OCI-LY7 (cell line): ENCODE results near the gene HMG20B. TPM values are rescaled to one million over a fixed set of nuclear protein-coding genes. Genes with fewer than 3 reads are reported as not detected.

Source experiments
- BruUV-seq: library from RNA; stranded (reverse); fragments of 400-500 nt; replicated peaks from 2 replicates; lab custom pipeline; 2021; lab: Mats Ljungman, UMichigan
- CTCF ChIA-PET: fragments of 300-600 bp; sonication (Branson Sonifier 250); formaldehyde crosslinking; loops from one replicate; lab custom pipeline; 2022; ENCODE audit warnings: antibody characterized with exemption; ENCODE audit not compliant: unreplicated experiment; lab: Charles Lee
- POLR2A ChIA-PET: fragments of 300-600 bp; sonication (Branson Sonifier 250); formaldehyde crosslinking; loops from one replicate; lab custom pipeline; 2022; ENCODE audit warnings: antibody characterized with exemption; lab: Charles Lee
- DNase-seq: peaks from one replicate; pipeline ENCODE4 v3.0.0-alpha.2; 2015; ENCODE audit warnings: low spot score
- H2AFZ ChIP-seq: fragments of 200-600 bp; sonication (generic), shearing (Covaris generic); 2 replicates; pipeline ENCODE4 v1.6.1; 2014; ENCODE audit warnings: mild to moderate bottlenecking, antibody characterized with exemption, low read length, moderate library complexity
- H3K27ac ChIP-seq: fragments of 200-600 bp; sonication (generic); 2 replicates; pipeline ENCODE4 v1.5.1; 2014; ENCODE audit warnings: mixed run types, low read depth, mild to moderate bottlenecking, moderate library complexity, low read length, inconsistent platforms; ENCODE audit not compliant: poor library complexity, severe bottlenecking
- H3K36me3 ChIP-seq: fragments of 200-600 bp; sonication (generic); 2 replicates; pipeline ENCODE4 v1.6.1; 2014; ENCODE audit warnings: mild to moderate bottlenecking, antibody characterized with exemption, low read length, moderate library complexity, mixed read lengths; ENCODE audit not compliant: insufficient read depth
- H3K4me1 ChIP-seq: fragments of 200-600 bp; sonication (generic); 2 replicates; pipeline ENCODE4 v1.5.1; 2014; ENCODE audit warnings: mild to moderate bottlenecking, low read length; ENCODE audit not compliant: insufficient read depth, poor library complexity, severe bottlenecking
- H3K4me2 ChIP-seq: fragments of 200-600 bp; sonication (generic); 2 replicates; pipeline ENCODE4 v1.6.1; 2014; ENCODE audit warnings: mild to moderate bottlenecking, low read length
- H3K4me3 ChIP-seq: fragments of 200-600 bp; sonication (generic); 2 replicates; pipeline ENCODE4 v1.5.1; 2014; ENCODE audit warnings: mild to moderate bottlenecking, low read depth, low read length; ENCODE audit not compliant: poor library complexity, severe bottlenecking
- H3K79me2 ChIP-seq: fragments of 200-600 bp; sonication (generic); 2 replicates; pipeline ENCODE4 v1.6.1; 2016; ENCODE audit warnings: low read depth, mild to moderate bottlenecking, low read length, moderate library complexity, mixed read lengths; ENCODE audit not compliant: insufficient read depth
- H3K9me2 ChIP-seq: fragments of 200-600 bp; sonication (generic); 2 replicates; pipeline ENCODE4 v1.6.1; 2016; ENCODE audit warnings: mild to moderate bottlenecking, low read length, mixed read lengths; ENCODE audit not compliant: insufficient read depth
- H3K9me3 ChIP-seq: fragments of 200-600 bp; sonication (generic); 2 replicates; pipeline ENCODE4 v1.6.1; 2014; ENCODE audit warnings: mild to moderate bottlenecking, mixed run types, low read length, mixed read lengths
- H4K20me1 ChIP-seq: fragments of 200-600 bp; sonication (generic); 2 replicates; pipeline ENCODE4 v1.6.1; 2014; ENCODE audit warnings: mild to moderate bottlenecking, antibody characterized with exemption, low read length, moderate library complexity, mixed read lengths; ENCODE audit not compliant: insufficient read depth
- EZH2phosphoT487 ChIP-seq: fragments of 200-600 bp; sonication (generic); IDR thresholded peaks from 2 replicates; pipeline ENCODE4 v1.6.1; 2018; ENCODE audit warnings: low read depth, borderline replicate concordance, mild to moderate bottlenecking, mixed run types, antibody characterized with exemption, low read length, moderate library complexity, mixed read lengths
- intact Hi-C: fragments of 100-400 bp; cut with micrococcal nuclease; formaldehyde crosslinking; loops from one replicate; pipeline ENCODE4 v1.10.0; 2022; ENCODE audit not compliant: unreplicated experiment
- total RNA-seq, 2 experiments: library from RNA; depleted of rRNA in 1 of 2; stranded (reverse); fragments of >200 nt in 1 of 2; shearing (Covaris generic) in 1 of 2; gene quantifications; 2 replicates each; pipeline ENCODE4 v1.2.3, GENCODE V29; 2014 to 2022
- TF ChIP-seq, protein P1 (sequence below): fragments of 200-600 bp; sonication (generic); conservative IDR thresholded peaks from 2 replicates; pipeline ENCODE4 v1.5.1; 2014; ENCODE audit warnings: mild to moderate bottlenecking, antibody characterized with exemption, low read length, moderate library complexity, mixed read lengths

The HMG20B gene
- total RNA-seq, 2 experiments from 2014 or later: 91.0 to 119 TPM

DNA sequence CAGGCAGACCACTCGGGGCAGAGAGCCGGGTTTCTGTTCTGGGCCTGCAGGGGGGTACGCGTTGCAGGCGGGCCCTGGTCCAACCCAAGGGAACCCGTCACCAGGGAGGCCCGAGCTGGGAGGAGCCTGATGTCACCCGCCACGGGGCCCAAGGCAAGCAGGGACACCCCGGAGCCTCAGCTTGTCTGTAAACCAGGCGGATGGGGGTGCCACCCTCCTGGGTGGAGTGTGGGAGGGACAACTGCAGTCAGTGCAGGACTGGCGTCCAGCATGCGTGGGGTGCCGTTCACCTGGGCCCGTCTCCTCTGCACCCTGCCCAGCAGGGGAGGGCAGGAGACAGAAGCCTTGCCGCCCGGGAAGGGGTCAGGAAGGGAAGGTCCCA, 46.9 kb downstream of the HMG20B start:
- Histone ChIP-seq H3K4me2 (no peak overlapping the region), H3K79me2 (peaks cover 3% of the 10 kb centered on the region; the same call in 1 of the 2 replicates), H3K4me3 (no peak overlapping the region), H3K4me1 (no peaks in the 10 kb centered on the region), H4K20me1 (no peaks in the 10 kb centered on the region), H3K36me3 (peaks cover 40% of the 10 kb centered on the region), H3K9me3 (no peaks in the 10 kb centered on the region), H3K9me2 (no peaks in the 10 kb centered on the region), H2AFZ (no peak overlapping the region), H3K27ac (no peak overlapping the region)
- CTCF ChIA-PET: no interaction called here
- intact Hi-C loops: loop anchor here (5.0 kb wide), 1 partner anchor 72 kb away; no protein-coding TSS in a partner anchor
- no peak for TF ChIP-seq EZH2phosphoT487
- TF ChIP-seq, protein P1, sequence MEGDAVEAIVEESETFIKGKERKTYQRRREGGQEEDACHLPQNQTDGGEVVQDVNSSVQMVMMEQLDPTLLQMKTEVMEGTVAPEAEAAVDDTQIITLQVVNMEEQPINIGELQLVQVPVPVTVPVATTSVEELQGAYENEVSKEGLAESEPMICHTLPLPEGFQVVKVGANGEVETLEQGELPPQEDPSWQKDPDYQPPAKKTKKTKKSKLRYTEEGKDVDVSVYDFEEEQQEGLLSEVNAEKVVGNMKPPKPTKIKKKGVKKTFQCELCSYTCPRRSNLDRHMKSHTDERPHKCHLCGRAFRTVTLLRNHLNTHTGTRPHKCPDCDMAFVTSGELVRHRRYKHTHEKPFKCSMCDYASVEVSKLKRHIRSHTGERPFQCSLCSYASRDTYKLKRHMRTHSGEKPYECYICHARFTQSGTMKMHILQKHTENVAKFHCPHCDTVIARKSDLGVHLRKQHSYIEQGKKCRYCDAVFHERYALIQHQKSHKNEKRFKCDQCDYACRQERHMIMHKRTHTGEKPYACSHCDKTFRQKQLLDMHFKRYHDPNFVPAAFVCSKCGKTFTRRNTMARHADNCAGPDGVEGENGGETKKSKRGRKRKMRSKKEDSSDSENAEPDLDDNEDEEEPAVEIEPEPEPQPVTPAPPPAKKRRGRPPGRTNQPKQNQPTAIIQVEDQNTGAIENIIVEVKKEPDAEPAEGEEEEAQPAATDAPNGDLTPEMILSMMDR: no peak
- POLR2A ChIA-PET: no interaction called here
- no peak for DNase-seq
- BruUV-seq: no TSS peak

DNA sequence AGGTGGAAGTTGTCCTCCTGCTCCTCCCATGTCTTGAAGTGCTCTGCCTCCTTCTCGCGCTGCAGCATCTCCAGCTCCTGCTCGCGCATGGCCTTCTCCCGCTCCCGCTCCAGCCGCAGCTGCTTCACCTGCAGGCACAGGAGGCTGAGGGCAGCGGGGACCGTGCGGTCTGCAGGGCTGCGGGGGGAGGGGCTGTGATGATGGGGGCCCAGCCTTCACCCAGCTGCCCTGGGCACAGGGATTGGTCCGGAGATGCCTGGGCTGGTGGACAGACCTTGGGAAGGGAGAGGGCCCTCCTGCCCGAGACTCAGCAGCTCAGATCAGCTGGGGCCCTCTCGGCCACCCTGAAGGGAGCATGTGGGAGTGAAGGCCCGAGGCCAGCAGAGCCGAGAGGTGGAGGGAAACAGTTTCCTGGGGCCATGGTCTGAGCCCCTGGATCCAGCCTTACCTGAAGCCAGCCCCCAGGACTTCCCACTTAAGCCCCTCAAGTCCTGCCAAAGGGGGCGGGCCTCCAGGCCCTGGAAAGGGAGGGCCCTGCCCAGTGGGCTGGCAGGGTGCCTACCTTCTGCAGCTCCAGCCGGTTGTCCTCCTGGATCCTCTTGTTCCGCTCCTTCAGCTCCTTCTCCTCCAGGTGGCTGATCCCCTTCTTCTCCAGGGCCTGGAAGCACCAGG, 47.5 kb downstream of the HMG20B start:
- H2AFZ ChIP-seq: no peak overlapping the region
- H3K36me3 ChIP-seq: peaks cover 40% of the 10 kb centered on the region
- no peaks in the 10 kb centered on the region for H3K9me2 ChIP-seq
- no TSS peak for BruUV-seq
- TF ChIP-seq EZH2phosphoT487: no peak
- TF ChIP-seq, protein P1: no peak
- no peak overlapping the region for H3K4me2 ChIP-seq
- DNase-seq: no peak
- H3K4me1 ChIP-seq: peaks cover 7% of the 10 kb centered on the region
- 0 out of 2 replicates have a peak, but pooled peaks cover 5% of the 10 kb centered on the region for H4K20me1 ChIP-seq
- no peak overlapping the region for H3K4me3 ChIP-seq
- POLR2A ChIA-PET: no interaction called here
- no peak overlapping the region for H3K27ac ChIP-seq
- intact Hi-C loops: no loop called here
- CTCF ChIA-PET: no interaction called here
- H3K79me2 ChIP-seq: peaks cover 9% of the 10 kb centered on the region
- H3K9me3 ChIP-seq: no peaks in the 10 kb centered on the region
